ENCODE results near the gene PNPLA6. TPM values are rescaled to one million over a fixed set of nuclear protein-coding genes. Genes with fewer than 3 reads are reported as not detected.
A peak's percentile ranks its signal among the peaks of the same experiment; 100 is the strongest.

Gene PNPLA6
- total RNA-seq, 1 donor from 2014 or later = 190 TPM

DNA sequence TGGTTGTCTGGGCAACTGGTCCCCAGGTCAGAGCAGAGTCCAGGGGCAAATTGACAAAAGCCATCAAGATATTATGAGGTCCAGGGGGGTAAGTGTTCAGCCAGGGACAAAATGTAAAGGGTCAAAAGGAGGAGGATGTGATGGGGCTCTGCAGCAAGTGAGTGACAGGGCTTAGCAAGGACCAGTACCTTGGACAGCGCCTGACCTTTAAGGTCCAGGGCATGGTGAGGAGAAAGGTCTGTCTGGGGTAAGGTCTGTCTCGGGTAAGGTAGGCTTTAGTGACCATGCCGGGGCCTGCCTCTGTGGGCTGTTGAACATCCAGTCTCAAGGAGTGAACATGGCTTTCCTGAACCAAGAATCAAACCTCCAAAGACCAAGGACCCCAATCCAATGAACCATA lies 25.9 kb upstream of the PNPLA6 start:
- no peak overlapping the region for H3K4me3 ChIP-seq
- ATAC-seq = no peak
- H3K27me3 ChIP-seq = no peaks in the 10 kb centered on the region
- no peak for DNase-seq
- H3K36me3 ChIP-seq = no peaks in the 10 kb centered on the region
- H3K4me1 ChIP-seq = peaks cover 3% of the 10 kb centered on the region
- no peaks in the 10 kb centered on the region for H3K9me3 ChIP-seq
- no peak overlapping the region for H3K27ac ChIP-seq
- intact Hi-C loops (cut with DNase I) = no loop called here
- TF ChIP-seq, protein P1, sequence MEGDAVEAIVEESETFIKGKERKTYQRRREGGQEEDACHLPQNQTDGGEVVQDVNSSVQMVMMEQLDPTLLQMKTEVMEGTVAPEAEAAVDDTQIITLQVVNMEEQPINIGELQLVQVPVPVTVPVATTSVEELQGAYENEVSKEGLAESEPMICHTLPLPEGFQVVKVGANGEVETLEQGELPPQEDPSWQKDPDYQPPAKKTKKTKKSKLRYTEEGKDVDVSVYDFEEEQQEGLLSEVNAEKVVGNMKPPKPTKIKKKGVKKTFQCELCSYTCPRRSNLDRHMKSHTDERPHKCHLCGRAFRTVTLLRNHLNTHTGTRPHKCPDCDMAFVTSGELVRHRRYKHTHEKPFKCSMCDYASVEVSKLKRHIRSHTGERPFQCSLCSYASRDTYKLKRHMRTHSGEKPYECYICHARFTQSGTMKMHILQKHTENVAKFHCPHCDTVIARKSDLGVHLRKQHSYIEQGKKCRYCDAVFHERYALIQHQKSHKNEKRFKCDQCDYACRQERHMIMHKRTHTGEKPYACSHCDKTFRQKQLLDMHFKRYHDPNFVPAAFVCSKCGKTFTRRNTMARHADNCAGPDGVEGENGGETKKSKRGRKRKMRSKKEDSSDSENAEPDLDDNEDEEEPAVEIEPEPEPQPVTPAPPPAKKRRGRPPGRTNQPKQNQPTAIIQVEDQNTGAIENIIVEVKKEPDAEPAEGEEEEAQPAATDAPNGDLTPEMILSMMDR (IDR thresholded peaks at IDR 0.05) = no peak

DNA sequence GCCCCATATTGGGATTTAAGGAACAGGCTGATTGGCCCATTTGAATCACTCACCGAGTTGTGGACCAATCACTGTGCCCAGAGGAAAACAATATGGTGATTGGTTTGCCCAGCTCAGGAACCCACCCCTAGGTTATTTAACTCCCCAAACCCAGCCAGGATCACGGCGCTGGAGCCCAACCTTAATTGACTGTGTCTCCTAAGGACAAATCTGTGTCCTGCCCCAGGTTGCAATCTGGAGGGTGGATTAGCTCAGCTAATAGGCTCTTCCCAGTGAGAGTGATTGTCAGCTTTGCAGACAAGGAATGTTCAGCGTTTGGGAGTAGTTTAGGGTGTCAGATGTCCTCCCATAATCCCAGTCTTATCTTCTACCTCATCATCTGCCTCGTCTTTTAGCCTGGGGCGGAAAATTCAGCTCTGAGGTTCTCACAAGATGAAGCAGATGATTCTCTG lies 23.1 kb upstream of the PNPLA6 start:
- DNase-seq (no peak), ATAC-seq (no peak)
- intact Hi-C loops (cut with DNase I) = no loop called here
- Histone ChIP-seq H3K27ac (no peak overlapping the region), H3K27me3 (no peaks in the 10 kb centered on the region), H3K9me3 (no peaks in the 10 kb centered on the region), H3K36me3 (no peaks in the 10 kb centered on the region), H3K4me1 (peaks cover 16% of the 10 kb centered on the region), H3K4me3 (no peak overlapping the region)
- TF ChIP-seq, protein P1 (IDR thresholded peaks at IDR 0.05) = no peak

DNA sequence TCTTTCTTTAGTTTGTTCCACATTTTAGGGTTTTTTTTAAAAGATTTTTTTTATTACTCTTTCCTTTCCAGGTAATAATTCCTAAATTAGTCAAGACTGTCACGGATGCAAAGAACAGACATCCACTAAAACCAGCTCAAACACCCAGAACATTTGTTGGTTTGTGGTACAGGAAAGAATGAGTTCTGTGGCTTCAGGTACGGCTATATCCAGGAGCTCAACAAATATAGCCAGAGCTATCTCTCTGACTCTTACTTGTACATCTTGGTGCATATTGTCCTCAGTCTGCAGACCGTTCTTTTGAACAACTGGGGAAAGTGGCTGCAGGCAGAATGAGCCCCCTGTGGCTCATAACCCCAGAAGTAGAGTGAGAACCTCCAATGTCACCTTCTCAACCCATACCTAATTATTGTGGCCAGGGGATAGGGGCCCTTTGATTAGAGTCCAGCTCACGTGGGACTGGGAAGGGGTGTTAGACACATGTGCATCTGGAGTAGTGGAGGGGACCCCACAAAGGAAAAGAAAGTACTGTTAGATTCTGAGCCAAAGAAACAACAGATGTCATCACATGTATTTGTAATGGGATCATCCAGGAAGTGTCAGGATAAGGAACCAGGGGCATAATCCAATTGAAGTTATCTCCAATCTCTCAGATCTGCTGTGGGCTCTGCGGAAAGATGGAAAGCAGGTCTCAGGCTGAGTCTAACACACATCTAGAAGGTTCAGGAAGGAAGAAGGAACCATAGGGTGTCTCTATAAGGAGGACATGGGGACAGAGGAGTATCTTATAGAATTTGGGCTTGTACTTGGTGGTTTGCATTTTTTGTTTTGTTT lies 21.5 kb upstream of the PNPLA6 start:
- intact Hi-C loops (cut with DNase I) = no loop called here
- Histone ChIP-seq H3K4me3 (no peak overlapping the region), H3K27ac (peak overlapping the region; percentile 92), H3K9me3 (no peaks in the 10 kb centered on the region), H3K4me1 (peaks cover 16% of the 10 kb centered on the region), H3K27me3 (no peaks in the 10 kb centered on the region), H3K36me3 (no peaks in the 10 kb centered on the region)
- no peak for ATAC-seq
- TF ChIP-seq, protein P1 (IDR thresholded peaks at IDR 0.05) = no peak
- no peak for DNase-seq

DNA sequence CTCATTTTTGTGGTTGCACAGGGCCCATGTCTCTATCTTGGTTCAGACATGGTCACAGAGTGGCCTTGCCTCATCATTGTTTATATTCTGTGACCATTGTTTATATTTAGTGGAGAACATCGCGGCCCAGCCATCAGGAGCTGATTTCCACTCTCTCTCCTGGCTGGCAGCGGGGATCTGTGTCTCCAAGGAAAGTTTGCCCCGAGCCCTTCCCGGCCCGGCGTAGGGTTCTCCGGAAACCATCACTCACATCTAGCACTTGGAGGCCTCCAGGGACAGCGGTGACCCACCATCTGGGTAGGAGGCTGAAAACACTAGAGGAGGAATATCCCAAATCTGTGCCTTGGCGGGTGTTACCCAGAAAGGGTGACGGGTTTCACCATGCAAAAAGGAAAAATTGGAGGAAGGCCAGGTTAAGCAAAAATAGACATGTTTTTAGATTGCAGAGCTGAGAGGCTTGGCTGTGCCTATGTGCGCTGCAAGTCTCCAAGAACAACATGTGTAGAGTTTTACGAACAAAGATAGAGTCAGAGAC lies 20.3 kb upstream of the PNPLA6 start:
- Histone ChIP-seq H3K27ac (peak overlapping the region; percentile 92), H3K9me3 (no peaks in the 10 kb centered on the region), H3K4me3 (peak overlapping the region; percentile 52), H3K36me3 (no peaks in the 10 kb centered on the region), H3K4me1 (peaks cover 16% of the 10 kb centered on the region), H3K27me3 (no peaks in the 10 kb centered on the region)
- DNase-seq (no peak), ATAC-seq (peak; percentile 44)
- TF ChIP-seq, protein P1 (IDR thresholded peaks at IDR 0.05) = no peak
- intact Hi-C loops (cut with DNase I) = no loop called here

DNA sequence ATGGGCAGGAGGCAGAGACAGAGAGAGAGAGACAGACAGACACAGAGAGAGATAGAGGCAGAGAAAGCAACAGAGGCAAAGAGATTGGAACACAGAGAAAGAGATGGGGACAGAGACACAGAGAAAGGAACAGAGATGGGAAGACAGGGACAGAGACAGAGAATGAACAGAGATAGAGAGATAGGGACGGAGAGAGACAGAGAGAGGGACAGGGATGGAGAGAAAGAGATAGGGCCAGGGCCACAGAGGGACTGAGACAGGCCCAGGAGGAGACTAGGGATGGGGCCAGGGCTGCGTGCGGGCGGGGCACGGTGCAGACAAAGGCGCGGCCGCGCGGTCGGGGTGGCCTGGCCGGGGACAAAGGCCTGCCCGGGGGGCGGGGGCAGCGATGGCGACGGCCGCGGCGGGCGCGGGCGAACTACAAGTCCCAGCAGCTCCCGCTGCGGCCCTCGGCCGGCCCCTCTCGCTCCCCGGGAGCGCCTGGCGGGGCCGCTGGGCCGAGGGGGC lies 19.8 kb upstream of the PNPLA6 start, which contains the start of gene ZNF358:
Gene ZNF358, plus strand, starts transcription at position 459 of the 507 bp plus-strand sequence. CDS start 3,140 bp downstream, outside the sequence.
- ATAC-seq (peak; percentile 91), DNase-seq (peak; percentile 87)
- TF ChIP-seq, protein P1 (IDR thresholded peaks at IDR 0.05) = no peak
- no peaks in the 10 kb centered on the region for H3K36me3 ChIP-seq
- no peaks in the 10 kb centered on the region for H3K9me3 ChIP-seq
- H3K27ac ChIP-seq = peak within 1 kb of the TSS; percentile 92
- peak within 1 kb of the TSS; percentile 82 for H3K4me3 ChIP-seq
- intact Hi-C loops (cut with DNase I) = no loop called here
- no peaks in the 10 kb centered on the region for H3K27me3 ChIP-seq
- H3K4me1 ChIP-seq = peaks cover 16% of the 10 kb centered on the region
